Effector CD4-positive, alpha-beta T cell (primary cell): ENCODE results near the gene RAC2.

ENCODE experiments used
- DNase-seq: peaks from one replicate; pipeline ENCODE4 v3.0.0-alpha.2; 2020

The RAC2 gene

DNA sequence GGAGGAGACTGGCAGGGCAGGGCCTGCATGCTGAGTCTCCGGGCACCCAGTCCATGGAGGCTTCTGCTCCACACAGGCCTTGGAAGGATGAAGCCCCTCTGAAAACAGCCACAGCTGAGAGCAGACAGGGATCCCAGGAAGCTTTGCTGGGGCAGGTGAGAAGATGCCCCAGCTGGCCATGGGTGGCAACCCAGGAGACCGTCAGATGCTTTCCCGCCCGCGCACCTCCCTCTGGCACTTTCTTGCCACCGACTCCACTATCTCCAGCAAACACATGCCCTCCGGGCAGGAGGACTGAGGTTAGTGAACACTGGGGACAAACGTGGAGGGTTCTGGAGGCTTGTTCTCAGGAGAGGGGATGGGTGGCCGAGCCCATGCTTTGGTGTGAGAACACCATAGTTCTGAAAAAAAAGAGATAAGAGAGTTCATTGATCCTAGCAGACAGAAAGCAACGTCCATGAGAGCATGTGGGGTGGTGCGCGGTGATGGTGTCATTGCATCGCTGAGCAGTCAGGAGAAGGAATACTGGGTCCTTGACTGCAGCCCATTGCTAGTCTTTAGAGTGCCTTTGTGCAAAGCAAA, 58.3 kb downstream of the RAC2 start:
- no peak for DNase-seq

GRCh38 chr22:37184816-37185541, 59.1 kb downstream of the RAC2 start:
- no peak for DNase-seq

DNA sequence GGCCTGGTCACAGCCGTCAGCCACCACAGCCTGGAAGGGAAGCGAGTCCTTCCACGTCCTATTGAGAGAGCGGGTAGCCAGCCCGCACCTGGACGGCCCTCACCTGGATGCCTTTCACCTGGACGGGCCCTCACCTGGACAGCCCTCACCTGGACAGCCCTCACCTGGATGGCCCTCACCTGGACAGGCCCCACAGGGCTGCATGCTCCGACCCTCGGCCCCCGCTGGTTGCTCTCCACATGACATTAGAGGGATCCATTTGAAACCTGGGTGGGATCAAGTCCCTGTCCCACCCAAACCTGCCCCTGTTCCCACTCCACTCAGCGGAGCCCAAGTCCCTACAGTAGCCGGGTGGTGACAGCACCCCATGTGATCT, 59.7 kb downstream of the RAC2 start:
- no peak for DNase-seq

- DNase-seq, result no peak
Observed at GRCh38 chr22:37183432-37184379, 60.4 kb downstream of the RAC2 start.

DNA sequence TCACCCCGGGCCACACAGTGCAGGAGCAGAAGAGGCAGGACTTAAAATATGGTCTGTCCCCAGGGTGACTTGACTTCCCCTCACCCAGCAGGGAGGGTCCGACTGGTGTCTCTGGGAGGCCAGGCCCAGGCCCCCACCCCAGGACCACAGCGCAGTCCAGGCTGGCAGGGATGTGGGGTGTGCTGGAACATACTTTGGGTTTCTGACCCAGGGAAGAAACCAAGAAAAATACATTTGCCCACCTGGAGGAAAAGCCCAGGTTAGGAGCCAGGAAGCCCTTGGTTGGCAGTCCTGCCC, 61.2 kb downstream of the RAC2 start:
- DNase-seq, result no peak

GRCh38 chr22:37182101-37182948, 61.7 kb downstream of the RAC2 start:
- DNase-seq, result no peak

GRCh38 chr22:37181681-37182080, 62.4 kb downstream of the RAC2 start:
- no peak for DNase-seq

DNA sequence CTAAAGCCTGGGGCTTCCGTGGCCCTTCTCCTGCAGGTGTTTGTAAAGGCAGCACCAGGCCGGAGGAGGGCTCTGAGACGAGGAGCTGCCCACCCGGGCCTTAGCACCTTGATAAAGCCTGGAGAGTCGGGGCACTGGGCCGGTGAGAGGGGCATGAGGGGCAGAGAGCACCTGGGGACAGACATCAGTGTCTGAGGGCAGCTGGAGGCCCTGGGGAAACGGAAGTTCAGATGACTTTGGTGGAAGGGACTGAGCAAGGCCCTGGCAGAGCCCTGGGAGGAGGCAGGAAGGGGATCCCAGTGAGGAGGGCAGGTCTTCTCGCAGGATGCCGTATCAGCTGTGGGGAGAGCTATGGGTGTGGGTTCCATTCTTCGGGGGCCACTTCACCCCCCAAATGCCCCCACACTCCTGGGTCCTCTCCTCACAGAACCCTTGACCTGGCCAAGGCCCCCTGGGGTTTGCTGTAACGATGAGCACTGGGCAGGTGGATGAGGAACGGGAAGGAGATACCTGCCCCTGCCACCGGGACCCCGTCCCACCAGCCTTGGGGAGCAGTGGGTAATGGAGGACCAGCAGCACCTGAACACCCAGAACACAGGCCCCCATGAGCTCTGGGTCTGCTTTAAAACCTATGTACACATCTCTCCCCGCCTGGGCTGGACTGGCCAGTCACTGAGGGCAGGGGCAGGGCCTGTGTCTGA, 63.4 kb downstream of the RAC2 start:
- DNase-seq, result no peak

DNA sequence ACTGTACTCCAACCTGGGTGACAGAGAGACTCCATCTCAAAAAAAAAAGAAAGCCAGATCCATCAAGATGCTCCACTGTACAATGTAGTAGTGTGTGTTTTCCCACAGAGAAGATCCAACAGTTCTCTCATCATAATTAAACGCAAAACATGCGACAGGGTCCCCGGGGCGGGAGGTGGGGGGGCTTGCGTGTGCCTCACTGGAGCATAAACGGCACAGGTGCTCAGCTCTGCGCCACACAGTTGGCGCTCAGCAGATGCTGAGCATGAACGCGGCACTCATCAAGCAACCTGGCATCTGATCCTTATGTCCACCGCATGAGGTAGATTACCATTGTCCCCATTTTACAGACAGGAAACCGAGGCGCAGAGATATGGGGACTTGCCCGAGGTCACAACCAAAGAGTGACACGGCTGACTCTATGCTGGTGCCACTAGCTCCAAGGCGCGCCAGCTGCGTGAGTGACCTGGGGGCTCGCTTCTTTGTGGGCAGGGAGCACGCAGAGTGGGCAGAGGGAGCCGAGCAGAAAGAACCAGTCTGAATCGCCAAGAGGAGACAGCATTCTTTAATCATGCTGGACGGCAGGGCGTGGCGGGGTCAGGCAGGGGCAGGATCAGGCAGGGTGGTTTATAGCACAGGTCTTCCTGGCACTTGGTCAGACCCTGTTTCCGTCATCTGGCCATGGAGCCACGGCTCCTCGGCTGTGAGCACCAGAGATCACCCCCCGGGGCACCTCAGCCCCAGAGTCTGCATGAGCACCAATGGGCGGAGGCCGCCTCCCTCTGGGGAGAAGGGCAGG, 64.2 kb downstream of the RAC2 start:
- no peak for DNase-seq

- no peak for DNase-seq
Observed at GRCh38 chr22:37179126-37179470, 65.0 kb downstream of the RAC2 start.

- no peak for DNase-seq
Observed at GRCh38 chr22:37178350-37179125, 65.5 kb downstream of the RAC2 start.

DNA sequence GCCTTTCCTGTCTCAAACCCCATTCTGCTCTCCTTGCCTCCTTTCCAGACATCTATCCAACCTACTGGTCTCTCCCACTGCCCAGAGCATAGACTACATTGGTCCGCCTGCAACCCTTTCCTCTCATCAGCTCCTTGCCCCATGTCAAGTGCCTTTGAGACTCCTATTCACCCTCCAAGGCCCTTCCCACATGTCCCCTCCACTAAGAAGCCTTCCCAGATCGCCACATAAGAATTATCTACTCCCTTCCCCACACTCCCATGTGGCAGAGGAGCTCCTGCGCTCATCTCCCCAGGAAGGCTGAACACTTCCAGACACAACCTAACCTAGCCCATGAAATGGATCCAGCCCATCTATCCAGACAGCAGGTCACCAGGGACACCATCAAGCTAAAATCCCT, 66.3 kb downstream of the RAC2 start:
- DNase-seq, result no peak

DNA sequence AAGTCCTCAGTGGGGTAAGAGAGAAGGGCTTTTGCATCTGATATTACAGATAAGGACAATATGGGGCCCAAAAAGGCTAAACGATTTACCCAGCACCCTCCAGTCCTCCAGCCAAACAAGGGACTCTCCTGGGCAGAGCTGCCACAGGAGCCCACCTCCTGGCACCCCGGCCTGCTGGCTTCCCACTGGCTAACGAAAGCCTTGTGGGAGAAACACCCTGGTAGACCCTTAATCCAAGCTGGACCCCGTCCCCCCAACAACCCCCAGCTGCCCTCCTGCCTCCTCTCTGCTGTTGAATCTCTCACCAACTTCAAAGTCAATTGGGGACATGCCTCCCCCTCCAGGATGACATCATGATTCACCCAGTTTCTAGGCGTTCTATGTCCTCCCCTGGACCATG, 66.8 kb downstream of the RAC2 start:
- DNase-seq, result no peak

DNA sequence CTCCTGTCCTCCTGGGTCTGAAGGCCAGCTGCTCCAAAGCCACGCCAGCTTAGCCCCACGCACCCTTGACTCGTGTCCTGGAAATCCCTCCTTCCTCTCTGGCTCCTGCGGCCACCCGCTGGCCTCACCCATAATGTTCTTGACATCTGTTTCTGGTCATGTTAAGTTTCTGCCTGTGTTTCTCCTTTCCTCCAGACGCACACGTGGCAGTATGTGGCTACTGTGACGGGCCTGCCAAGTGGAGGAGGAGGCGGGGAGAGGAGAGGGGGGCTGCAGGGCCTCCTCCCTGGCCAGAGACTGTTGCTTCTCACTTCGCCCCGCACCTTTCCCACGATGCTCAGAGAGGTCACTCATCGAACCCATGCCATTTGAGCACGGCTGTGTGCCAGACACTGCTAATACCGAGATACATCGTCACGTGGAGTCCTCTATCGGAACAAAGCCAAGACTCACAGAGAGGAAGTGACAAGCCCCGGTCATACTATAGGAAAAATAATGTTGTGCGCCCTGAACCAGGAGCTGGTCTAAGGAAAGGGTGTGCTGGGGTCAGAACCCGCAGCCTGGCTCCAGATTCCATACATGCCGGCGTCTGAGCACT, 67.5 kb downstream of the RAC2 start:
- DNase-seq, result no peak

DNA sequence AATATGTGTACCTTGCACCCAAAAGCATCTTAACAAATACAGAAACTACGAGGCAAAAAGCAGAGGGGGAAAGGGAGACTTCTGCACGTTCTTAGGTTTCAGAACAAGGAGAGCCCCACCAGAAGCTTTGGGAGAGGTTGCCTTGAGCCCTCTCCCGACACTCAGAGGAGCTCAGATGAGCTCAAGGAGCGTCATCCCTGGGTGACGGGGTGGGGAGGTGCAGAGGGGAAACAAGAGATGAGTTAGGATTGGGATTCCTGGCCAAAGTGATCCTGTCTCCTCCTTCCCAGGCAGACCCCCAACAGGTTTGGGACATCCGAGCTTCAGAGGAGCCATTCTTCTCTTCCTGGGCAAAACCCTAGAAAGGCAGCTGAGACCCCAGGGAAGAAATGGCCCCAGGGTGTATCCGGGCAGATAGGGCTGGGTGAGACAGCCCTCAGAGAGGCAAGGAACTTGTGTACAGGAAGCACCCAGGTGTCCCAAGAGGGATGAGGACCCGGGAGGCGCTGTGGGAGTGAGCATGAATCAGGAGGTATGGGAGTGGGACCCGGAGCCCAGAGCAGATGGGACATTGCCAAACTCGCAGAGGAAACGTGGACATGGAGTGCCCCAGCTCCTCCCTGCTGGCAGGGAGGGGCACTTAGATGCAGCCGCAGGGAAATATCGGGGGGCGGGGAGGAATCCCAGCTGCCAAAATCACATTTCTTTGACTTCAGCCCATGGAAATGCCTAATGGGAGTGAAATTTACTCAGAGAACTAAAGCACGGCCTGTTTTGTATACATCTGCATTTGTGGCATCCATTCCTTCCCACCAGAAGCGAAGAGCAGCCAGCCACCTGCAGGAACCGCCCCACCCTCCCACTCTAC, 68.4 kb downstream of the RAC2 start:
- DNase-seq, result no peak
